NOMO-1 treated with dmso at 0.1 percent for 144 hours (cell line): ENCODE data around the gene ARHGAP10.

Source experiments
- DNase-seq: peaks from one replicate; lab custom pipeline; 2025; ENCODE audit not compliant: unreplicated experiment; lab: John Stamatoyannopoulos, UW

The ARHGAP10 gene

GRCh38 chr4:147732518-147733235 lies 789 bp downstream of the ARHGAP10 start:
- no peak for DNase-seq

GRCh38 chr4:147733716-147734344 lies 1.9 kb downstream of the ARHGAP10 start:
- DNase-seq: no peak

DNA sequence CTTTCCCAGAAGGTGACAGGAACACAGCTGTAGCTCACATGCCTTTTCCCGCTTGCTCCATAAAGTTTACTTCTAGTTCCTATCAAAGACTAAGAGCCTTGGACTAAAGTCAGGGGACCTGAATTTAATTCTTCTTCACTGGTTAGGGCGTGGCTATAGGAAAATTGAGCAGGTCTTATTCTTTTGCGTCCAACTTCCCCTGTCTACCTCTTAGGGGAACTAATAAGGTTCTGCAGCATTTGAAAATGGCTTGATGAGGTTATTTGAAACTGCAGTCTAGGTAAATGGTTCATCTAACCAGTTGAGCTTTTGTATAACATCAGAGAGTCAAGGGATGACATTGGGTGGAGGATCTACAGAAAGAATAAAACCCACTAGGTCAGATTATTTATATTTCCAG lies 2.6 kb downstream of the ARHGAP10 start:
- no peak for DNase-seq

GRCh38 chr4:147735413-147736301 lies 3.8 kb downstream of the ARHGAP10 start:
- DNase-seq: no peak

DNA sequence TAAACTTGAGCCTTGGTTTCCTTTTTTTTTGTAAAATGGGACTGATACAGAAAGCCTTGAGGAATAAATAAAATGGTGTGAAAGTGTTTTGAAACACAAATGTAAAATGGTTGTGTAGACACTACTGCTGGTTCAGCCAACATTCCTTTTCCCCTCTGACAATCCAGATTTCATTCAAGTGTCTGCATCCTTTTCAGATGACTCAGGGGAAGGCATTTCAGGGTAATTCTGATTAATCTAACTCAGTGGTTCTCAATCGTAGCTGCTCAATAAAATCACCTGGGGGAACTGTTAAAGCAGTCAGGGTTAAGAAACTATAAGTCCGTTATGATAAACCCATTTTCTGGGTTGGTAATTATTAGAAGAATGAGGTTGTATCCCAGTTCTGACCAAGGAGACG lies 4.6 kb downstream of the ARHGAP10 start:
- no peak for DNase-seq

DNA sequence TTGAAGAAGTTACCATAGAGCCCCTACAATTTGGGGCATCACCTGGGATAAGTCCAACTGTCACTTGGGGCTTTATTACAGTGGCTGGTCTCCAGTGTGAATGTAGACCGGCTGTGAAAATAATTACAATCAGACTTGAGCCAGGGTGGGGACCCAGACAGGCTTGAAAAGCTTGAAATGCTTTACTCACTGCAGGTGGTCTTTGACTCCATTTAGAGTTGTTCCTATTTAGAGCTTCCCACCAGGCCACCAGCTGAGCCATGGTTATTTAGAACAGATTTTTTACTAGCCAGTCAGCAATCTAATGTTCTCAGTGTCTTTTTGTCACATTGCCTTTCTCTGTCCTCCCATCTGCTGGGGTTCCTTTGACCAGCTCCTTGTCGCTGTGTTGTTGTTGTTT lies 5.7 kb downstream of the ARHGAP10 start:
- DNase-seq: no peak

GRCh38 chr4:147739239-147739823 lies 7.4 kb downstream of the ARHGAP10 start:
- no peak for DNase-seq

GRCh38 chr4:147740176-147740575 lies 8.3 kb downstream of the ARHGAP10 start:
- DNase-seq: no peak

GRCh38 chr4:147741190-147741788 lies 9.4 kb downstream of the ARHGAP10 start:
- DNase-seq: no peak

DNA sequence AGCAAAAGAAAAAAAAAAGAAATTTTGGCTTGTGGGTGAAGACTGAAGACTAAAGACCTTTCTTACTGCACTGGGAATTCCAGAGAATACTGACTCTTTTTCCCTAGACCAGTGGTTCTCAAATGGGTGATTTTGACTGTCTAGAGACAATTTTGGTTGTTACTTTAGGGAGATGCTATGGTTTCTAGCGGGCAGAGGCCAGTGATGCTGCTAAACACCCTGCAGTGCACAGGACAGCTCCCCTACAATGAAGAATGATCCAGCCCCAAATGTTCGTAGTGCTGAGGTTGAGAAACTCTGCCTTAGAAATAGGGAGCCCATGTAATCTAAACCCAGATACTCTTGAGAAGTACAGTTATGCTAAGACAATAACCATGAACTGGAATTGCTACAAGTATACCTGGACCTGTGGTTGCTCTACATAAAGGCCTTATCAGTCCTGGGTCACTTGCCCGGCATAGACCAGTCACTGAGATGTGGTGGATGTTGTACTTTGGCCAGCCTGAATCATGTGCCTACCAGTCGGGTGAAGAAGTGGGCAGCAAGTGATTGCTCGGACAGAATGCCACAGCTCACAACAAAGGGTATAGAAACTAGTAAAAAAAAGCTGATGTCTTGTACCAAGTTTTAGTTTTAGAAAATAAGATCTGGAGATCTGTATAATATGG lies 16.0 kb downstream of the ARHGAP10 start:
- DNase-seq: no peak

- DNase-seq: no peak
Observed at GRCh38 chr4:147749811-147750321, 18.0 kb downstream of the ARHGAP10 start.

DNA sequence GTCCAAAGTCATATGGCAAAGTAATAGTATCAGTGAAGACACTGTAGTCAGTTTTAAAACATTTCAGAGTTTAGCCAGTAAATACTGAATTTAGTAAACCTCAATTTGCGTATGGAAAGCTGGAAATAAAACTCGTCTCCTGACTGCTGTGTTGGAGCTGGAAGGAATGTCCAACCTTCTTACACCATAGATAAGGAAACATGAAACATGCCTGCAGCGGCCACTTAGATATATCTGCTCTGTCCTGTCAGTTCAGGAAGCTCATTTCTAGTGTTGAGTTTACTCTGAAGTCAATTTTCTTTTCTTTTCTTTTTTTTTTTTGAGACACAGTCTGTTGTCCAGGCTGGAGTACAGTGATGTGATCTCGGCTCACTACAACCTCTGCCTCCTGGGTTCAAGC lies 21.2 kb downstream of the ARHGAP10 start:
- no peak for DNase-seq

DNA sequence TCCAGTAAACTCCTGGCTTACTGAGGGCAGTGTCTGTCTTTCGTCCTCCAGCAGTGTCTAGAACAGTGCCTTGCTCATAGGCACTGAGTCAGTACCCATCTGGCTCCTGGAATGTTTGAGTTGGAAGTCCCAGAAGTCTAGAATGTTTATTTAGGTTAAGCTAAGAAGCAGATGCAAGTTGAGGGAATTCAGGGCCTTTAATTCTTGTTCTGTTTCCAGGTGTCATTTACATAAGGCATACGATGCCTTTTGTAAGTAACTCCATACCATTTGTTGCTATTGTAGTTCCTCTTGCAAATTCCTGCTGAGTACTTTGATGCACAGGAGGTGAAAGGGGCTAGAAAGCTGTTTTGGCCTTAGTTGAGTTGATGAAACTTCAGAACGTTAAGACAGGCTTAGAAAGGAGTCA lies 22.2 kb downstream of the ARHGAP10 start:
- no peak for DNase-seq

DNA sequence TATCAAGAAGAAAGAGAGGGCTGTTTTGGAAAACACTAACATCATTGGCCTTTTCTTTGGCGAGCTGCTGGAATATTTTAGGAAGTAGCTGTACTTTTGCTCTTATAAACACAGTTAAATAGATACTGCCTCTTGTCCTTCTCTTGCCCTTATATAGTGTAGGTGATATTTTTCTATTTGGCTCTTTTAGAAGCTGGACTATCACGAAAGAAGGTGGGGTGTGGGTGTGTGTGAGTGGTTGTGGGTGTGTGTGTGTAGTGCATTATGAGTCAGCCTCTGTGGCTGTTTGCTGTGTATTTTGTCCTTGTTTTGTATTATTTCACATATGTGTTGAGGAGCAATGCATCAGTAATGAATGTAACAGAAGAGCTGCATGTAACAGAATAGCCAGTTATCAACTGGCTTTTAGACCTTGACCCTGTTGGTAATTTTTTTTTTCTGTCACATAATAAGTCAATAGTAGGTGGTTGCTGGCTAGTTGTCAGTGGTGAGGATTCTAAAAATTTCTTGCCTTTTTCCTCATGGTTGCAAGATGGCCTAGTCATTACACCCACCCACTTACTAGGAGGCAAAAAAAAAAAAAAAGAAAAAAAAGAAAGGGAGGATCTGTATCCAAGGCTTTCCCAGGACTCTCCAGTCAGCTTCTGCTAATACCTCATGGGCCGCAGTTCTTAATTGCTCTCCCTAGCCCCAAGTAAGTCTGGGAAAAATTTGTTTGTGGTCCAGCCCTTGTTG lies 23.8 kb downstream of the ARHGAP10 start:
- no peak for DNase-seq

DNA sequence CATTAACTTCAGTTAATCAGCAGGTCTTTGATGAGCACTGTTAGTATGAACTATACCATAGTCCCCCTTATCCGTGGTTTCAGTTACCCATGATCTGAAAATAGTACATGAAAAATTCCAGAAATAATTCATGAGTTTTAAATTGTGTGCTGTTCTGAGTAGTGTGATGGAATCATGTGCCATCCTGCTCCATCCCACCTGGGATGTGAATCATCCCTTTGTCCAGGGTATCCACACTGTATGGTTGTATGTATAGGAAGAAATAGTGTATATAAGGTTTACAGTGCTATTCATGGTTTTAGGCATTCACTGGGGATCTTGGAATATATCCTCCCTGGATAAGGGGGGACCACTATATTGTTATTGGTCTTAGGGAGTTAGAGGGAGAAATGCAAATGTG lies 24.5 kb downstream of the ARHGAP10 start:
- DNase-seq: no peak

DNA sequence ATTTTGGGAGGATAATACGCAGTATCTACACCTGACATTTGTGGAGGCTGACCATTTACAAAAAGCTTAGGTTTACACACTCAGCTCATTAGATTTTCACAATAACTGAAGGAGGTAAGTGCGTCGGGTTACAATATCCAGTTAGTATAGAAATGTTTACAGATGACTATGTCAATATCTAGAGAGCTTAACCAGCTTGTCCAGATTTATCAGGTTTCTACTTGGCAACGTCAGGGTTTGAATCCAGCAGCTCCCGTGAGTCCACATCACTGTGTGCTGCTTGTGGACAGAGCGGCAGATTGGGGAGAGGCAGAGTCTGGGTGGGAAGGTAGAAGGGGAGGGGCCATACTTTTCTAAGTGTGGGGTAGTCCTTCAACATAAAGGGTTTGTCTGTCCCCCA lies 28.3 kb downstream of the ARHGAP10 start:
- DNase-seq: no peak

GRCh38 chr4:147760695-147761094 lies 28.8 kb downstream of the ARHGAP10 start:
- no peak for DNase-seq

- no peak for DNase-seq
Observed at GRCh38 chr4:147761218-147761883, 29.5 kb downstream of the ARHGAP10 start.

- DNase-seq: no peak
Observed at GRCh38 chr4:147764337-147764736, 32.4 kb downstream of the ARHGAP10 start.
